Islet precursor cell (in vitro differentiated cells): ENCODE data around the gene LRRC14B.
"Not testable (repeated sequence)": the region's sequence is repeated elsewhere in the genome, so short reads cannot be mapped to it uniquely, and the experiment has no call there.

Experiments used
- DNase-seq: peaks from one replicate; pipeline ENCODE4 v3.0.0-alpha.2; 2018

LRRC14B gene

GRCh38 chr5:194102-194501 lies 2.8 kb downstream of the LRRC14B start:
- DNase-seq: no peak

- DNase-seq: no peak
These were observed 3.4 kb downstream of the LRRC14B start for GRCh38 chr5:194603-195209.

- no peak for DNase-seq
These were observed 4.3 kb downstream of the LRRC14B start for GRCh38 chr5:195401-196160.

- no peak for DNase-seq
These were observed 5.1 kb downstream of the LRRC14B start for GRCh38 chr5:196350-196749.

GRCh38 chr5:197031-197430 lies 5.7 kb downstream of the LRRC14B start:
- DNase-seq: not testable (repeated sequence)

GRCh38 chr5:197892-198489 lies 6.7 kb downstream of the LRRC14B start:
- DNase-seq: no peak

GRCh38 chr5:198516-199196 lies 7.4 kb downstream of the LRRC14B start:
- DNase-seq: no peak

GRCh38 chr5:199197-199949 lies 8.1 kb downstream of the LRRC14B start:
- no peak for DNase-seq

- no peak for DNase-seq
These were observed 8.8 kb downstream of the LRRC14B start for GRCh38 chr5:199950-200645.

- no peak for DNase-seq
These were observed 9.7 kb downstream of the LRRC14B start for GRCh38 chr5:200985-201384.

- no peak for DNase-seq
These were observed 10.4 kb downstream of the LRRC14B start for GRCh38 chr5:201672-202071.

- no peak for DNase-seq
These were observed 12.1 kb downstream of the LRRC14B start for GRCh38 chr5:203246-203930.

GRCh38 chr5:204001-204400 lies 12.7 kb downstream of the LRRC14B start:
- DNase-seq: no peak

GRCh38 chr5:204462-204861 lies 13.2 kb downstream of the LRRC14B start:
- no peak for DNase-seq

- DNase-seq: no peak
These were observed 13.8 kb downstream of the LRRC14B start for GRCh38 chr5:204966-205670.

GRCh38 chr5:206406-206805 lies 15.1 kb downstream of the LRRC14B start:
- DNase-seq: peak; percentile 51

- no peak for DNase-seq
These were observed 15.7 kb downstream of the LRRC14B start for GRCh38 chr5:206927-207536.

GRCh38 chr5:207599-207998 lies 16.3 kb downstream of the LRRC14B start:
- DNase-seq: no peak

- no peak for DNase-seq
These were observed 17.3 kb downstream of the LRRC14B start for GRCh38 chr5:208449-209114.

- DNase-seq: no peak
These were observed 22.6 kb downstream of the LRRC14B start for GRCh38 chr5:213803-214395.
